HEK293 (cell line): ENCODE data around the gene ARMC7.

Experiments
- BCL11B ChIP-seq: fragments of 450-650 bp; formaldehyde crosslinking; IDR thresholded peaks from 2 replicates; pipeline ENCODE4 v1.5.1; 2016; ENCODE audit warnings: low read depth, missing biosample characterization, missing genetic modification characterization
- GLIS2 ChIP-seq: fragments of 450-650 bp; formaldehyde crosslinking; IDR thresholded peaks from 2 replicates; pipeline ENCODE4 v1.5.1; 2016; ENCODE audit warnings: missing biosample characterization, missing genetic modification characterization
- KLF1 ChIP-seq: fragments of 450-650 bp; formaldehyde crosslinking; IDR thresholded peaks from 2 replicates; pipeline ENCODE4 v1.5.1; 2016; ENCODE audit warnings: missing biosample characterization, missing genetic modification characterization
- PRDM1 ChIP-seq: fragments of 450-650 bp; formaldehyde crosslinking; IDR thresholded peaks from 2 replicates; pipeline ENCODE4; 2016; ENCODE audit warnings: missing biosample characterization, missing genetic modification characterization
- WT1 ChIP-seq: fragments of 450-650 bp; formaldehyde crosslinking; IDR thresholded peaks from 2 replicates; pipeline ENCODE4 v1.5.1; 2016; ENCODE audit warnings: missing biosample characterization, missing genetic modification characterization
- ZBTB20 ChIP-seq: fragments of 450-650 bp; formaldehyde crosslinking; IDR thresholded peaks from 2 replicates; pipeline ENCODE4 v1.5.1; 2016; ENCODE audit warnings: missing biosample characterization, missing genetic modification characterization
- ZBTB7A ChIP-seq: fragments of 450-650 bp; formaldehyde crosslinking; IDR thresholded peaks from 2 replicates; pipeline ENCODE4 v1.5.1; 2016; ENCODE audit warnings: low read depth, missing biosample characterization, missing genetic modification characterization
- ZEB2 ChIP-seq: fragments of 450-650 bp; formaldehyde crosslinking; IDR thresholded peaks from 2 replicates; pipeline ENCODE4 v1.5.1; 2016; ENCODE audit warnings: missing biosample characterization, missing genetic modification characterization
- ZFP3 ChIP-seq: fragments of 450-650 bp; formaldehyde crosslinking; IDR thresholded peaks from 2 replicates; pipeline ENCODE4 v1.5.1; 2016; ENCODE audit warnings: low read depth, missing biosample characterization, missing genetic modification characterization
- ZFP69B ChIP-seq: fragments of 450-650 bp; formaldehyde crosslinking; IDR thresholded peaks from 2 replicates; pipeline ENCODE4 v1.5.1; 2016; ENCODE audit warnings: missing biosample characterization, missing genetic modification characterization
- ZNF211 ChIP-seq: fragments of 450-650 bp; formaldehyde crosslinking; IDR thresholded peaks from 2 replicates; pipeline ENCODE4 v1.5.1; 2016; ENCODE audit warnings: low read depth, missing biosample characterization, missing genetic modification characterization
- ZNF214 ChIP-seq: fragments of 450-650 bp; formaldehyde crosslinking; IDR thresholded peaks from 2 replicates; pipeline ENCODE4 v1.5.1; 2017; ENCODE audit warnings: missing biosample characterization, mild to moderate bottlenecking, missing genetic modification characterization, borderline replicate concordance
- ZNF239 ChIP-seq: fragments of 450-650 bp; formaldehyde crosslinking; IDR thresholded peaks from 2 replicates; pipeline ENCODE4 v1.5.1; 2016; ENCODE audit warnings: missing biosample characterization, missing genetic modification characterization
- ZNF324 ChIP-seq: fragments of 450-650 bp; formaldehyde crosslinking; IDR thresholded peaks from 2 replicates; pipeline ENCODE4 v1.5.1; 2016; ENCODE audit warnings: missing biosample characterization, missing genetic modification characterization
- ZNF341 ChIP-seq: fragments of 450-650 bp; formaldehyde crosslinking; IDR thresholded peaks from 2 replicates; pipeline ENCODE4; 2016; ENCODE audit warnings: low read depth, missing biosample characterization, missing genetic modification characterization
- ZNF404 ChIP-seq: fragments of 450-650 bp; formaldehyde crosslinking; IDR thresholded peaks from 2 replicates; pipeline ENCODE4 v1.5.1; 2017; ENCODE audit warnings: missing biosample characterization, missing genetic modification characterization
- ZNF473 ChIP-seq: fragments of 450-650 bp; formaldehyde crosslinking; IDR thresholded peaks from 2 replicates; pipeline ENCODE4 v1.5.1; 2017; ENCODE audit warnings: missing biosample characterization, missing genetic modification characterization
- ZNF510 ChIP-seq: fragments of 450-650 bp; formaldehyde crosslinking; IDR thresholded peaks from 2 replicates; pipeline ENCODE4 v1.5.1; 2018; ENCODE audit warnings: mild to moderate bottlenecking, missing genetic modification characterization, missing biosample characterization; ENCODE audit not compliant: insufficient replicate concordance
- ZNF555 ChIP-seq: fragments of 450-650 bp; formaldehyde crosslinking; conservative IDR thresholded peaks from 2 replicates; pipeline ENCODE4 v1.5.1; 2017; ENCODE audit warnings: missing biosample characterization, mild to moderate bottlenecking, missing genetic modification characterization, inconsistent platforms
- ZNF561 ChIP-seq: fragments of 450-650 bp; IDR thresholded peaks from 2 replicates; pipeline ENCODE4 v1.5.1; 2018; ENCODE audit warnings: missing biosample characterization, missing genetic modification characterization, borderline replicate concordance
- ZNF624 ChIP-seq: fragments of 450-650 bp; formaldehyde crosslinking; IDR thresholded peaks from 2 replicates; pipeline ENCODE4 v1.5.1; 2017; ENCODE audit warnings: missing biosample characterization, missing genetic modification characterization
- ZNF654 ChIP-seq: fragments of 450-650 bp; formaldehyde crosslinking; IDR thresholded peaks from 2 replicates; pipeline ENCODE4 v1.5.1; 2016; ENCODE audit warnings: low read depth, missing biosample characterization, missing genetic modification characterization
- ZNF664 ChIP-seq: fragments of 450-650 bp; formaldehyde crosslinking; IDR thresholded peaks from 2 replicates; pipeline ENCODE4 v1.5.1; 2016; ENCODE audit warnings: missing biosample characterization, missing genetic modification characterization
- ZNF677 ChIP-seq: fragments of 450-650 bp; IDR thresholded peaks from 2 replicates; pipeline ENCODE4 v1.5.0; 2018; ENCODE audit warnings: missing biosample characterization, mild to moderate bottlenecking, missing genetic modification characterization, moderate library complexity
- ZNF701 ChIP-seq: fragments of 450-650 bp; formaldehyde crosslinking; IDR thresholded peaks from 2 replicates; pipeline ENCODE4 v1.5.1; 2016; ENCODE audit warnings: missing biosample characterization, missing genetic modification characterization
- ZNF747 ChIP-seq: fragments of 450-650 bp; formaldehyde crosslinking; IDR thresholded peaks from 2 replicates; pipeline ENCODE4 v1.5.1; 2016; ENCODE audit warnings: missing biosample characterization, missing genetic modification characterization
- ZSCAN30 ChIP-seq: fragments of 450-650 bp; IDR thresholded peaks from 2 replicates; pipeline ENCODE4 v1.5.1; 2018; ENCODE audit warnings: missing biosample characterization, mild to moderate bottlenecking, missing genetic modification characterization, moderate library complexity
- TF ChIP-seq, protein P1 (sequence below): fragments of 450-650 bp; formaldehyde crosslinking; IDR thresholded peaks from 2 replicates; pipeline ENCODE4 v1.5.1; 2016; ENCODE audit warnings: missing biosample characterization, missing genetic modification characterization
- TF ChIP-seq, protein P2 (sequence below): fragments of 450-650 bp; formaldehyde crosslinking; optimal IDR thresholded peaks from 2 replicates; pipeline ENCODE3; 2016; ENCODE audit warnings: missing biosample characterization, mild to moderate bottlenecking, missing genetic modification characterization
- TF ChIP-seq, protein P3 (sequence below): fragments of 450-650 bp; formaldehyde crosslinking; IDR thresholded peaks from 2 replicates; pipeline ENCODE4 v1.5.1; 2016; ENCODE audit warnings: missing biosample characterization, missing genetic modification characterization
- TF ChIP-seq, protein P4 (sequence below): fragments of 450-650 bp; formaldehyde crosslinking; IDR thresholded peaks from 2 replicates; pipeline ENCODE4 v1.5.1; 2016; ENCODE audit warnings: missing biosample characterization, missing genetic modification characterization
- TF ChIP-seq, protein P5 (sequence below): fragments of 450-650 bp; formaldehyde crosslinking; IDR thresholded peaks from 2 replicates; pipeline ENCODE4 v1.5.1; 2017; ENCODE audit warnings: missing biosample characterization, missing genetic modification characterization

Gene ARMC7

DNA sequence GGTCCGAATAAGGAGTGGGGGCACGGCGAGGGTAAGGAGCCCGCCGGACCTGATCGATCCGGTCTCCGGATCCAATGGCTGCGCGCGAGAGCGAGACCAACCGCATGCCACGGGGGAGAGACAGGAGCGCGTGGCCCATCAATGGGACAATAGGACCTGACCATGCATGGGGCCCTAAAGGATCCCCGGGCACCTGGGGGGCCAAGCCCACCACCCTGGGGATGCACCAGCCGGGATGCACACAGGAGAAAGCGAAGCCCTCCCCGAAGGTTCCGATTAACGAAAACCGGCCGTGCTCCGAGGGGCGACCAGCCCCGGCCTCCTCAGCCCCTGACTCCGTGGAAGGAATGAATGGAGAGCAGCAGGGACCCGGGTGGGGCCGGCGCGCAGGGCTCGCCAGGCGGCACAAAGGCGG lies 44.0 kb downstream of the ARMC7 start (continued):
- TF ChIP-seq ZSCAN30 (no peak), GLIS2 (tag by site-specific recombination) (peak; percentile 89), PRDM1 (tag by site-specific recombination) (no peak), ZNF404 (tag by site-specific recombination) (no peak), ZEB2 (peak; percentile 36; the same call in 1 of the 2 replicates), ZFP69B (tag by site-specific recombination) (no peak), WT1 (no peak), ZNF555 (tag by site-specific recombination) (no peak), ZBTB7A (tag by site-specific recombination) (peak; percentile 85), ZNF561 (tag by site-specific recombination) (peak; percentile 20; the same call in 1 of the 2 replicates), ZNF211 (tag by site-specific recombination) (no peak), BCL11B (tag by site-specific recombination) (peak; percentile 75; the same call in 1 of the 2 replicates), ZNF664 (tag by site-specific recombination) (no peak), ZNF747 (tag by site-specific recombination) (no peak; the same call in 1 of the 2 replicates), ZNF239 (tag by site-specific recombination) (no peak), KLF1 (no peak), ZNF341 (tag by site-specific recombination) (no peak), ZNF677 (tag by site-specific recombination) (no peak), ZBTB20 (tag by site-specific recombination) (peak; percentile 80), ZNF701 (tag by site-specific recombination) (no peak), ZNF473 (tag by site-specific recombination) (no peak), ZNF624 (no peak), ZNF510 (tag by site-specific recombination) (no peak), ZNF654 (tag by site-specific recombination) (no peak), ZNF324 (tag by site-specific recombination) (no peak), ZFP3 (tag by site-specific recombination) (no peak), ZNF214 (tag by site-specific recombination) (no peak)
- TF ChIP-seq, protein P1, sequence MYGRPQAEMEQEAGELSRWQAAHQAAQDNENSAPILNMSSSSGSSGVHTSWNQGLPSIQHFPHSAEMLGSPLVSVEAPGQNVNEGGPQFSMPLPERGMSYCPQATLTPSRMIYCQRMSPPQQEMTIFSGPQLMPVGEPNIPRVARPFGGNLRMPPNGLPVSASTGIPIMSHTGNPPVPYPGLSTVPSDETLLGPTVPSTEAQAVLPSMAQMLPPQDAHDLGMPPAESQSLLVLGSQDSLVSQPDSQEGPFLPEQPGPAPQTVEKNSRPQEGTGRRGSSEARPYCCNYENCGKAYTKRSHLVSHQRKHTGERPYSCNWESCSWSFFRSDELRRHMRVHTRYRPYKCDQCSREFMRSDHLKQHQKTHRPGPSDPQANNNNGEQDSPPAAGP (tag by site-specific recombination): 0 out of 2 replicates have a peak, but pooled peaks have one; percentile 15
- TF ChIP-seq, protein P2, sequence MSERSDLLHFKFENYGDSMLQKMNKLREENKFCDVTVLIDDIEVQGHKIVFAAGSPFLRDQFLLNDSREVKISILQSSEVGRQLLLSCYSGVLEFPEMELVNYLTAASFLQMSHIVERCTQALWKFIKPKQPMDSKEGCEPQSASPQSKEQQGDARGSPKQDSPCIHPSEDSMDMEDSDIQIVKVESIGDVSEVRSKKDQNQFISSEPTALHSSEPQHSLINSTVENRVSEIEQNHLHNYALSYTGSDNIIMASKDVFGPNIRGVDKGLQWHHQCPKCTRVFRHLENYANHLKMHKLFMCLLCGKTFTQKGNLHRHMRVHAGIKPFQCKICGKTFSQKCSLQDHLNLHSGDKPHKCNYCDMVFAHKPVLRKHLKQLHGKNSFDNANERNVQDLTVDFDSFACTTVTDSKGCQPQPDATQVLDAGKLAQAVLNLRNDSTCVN: peak; percentile 68
- TF ChIP-seq, protein P3, sequence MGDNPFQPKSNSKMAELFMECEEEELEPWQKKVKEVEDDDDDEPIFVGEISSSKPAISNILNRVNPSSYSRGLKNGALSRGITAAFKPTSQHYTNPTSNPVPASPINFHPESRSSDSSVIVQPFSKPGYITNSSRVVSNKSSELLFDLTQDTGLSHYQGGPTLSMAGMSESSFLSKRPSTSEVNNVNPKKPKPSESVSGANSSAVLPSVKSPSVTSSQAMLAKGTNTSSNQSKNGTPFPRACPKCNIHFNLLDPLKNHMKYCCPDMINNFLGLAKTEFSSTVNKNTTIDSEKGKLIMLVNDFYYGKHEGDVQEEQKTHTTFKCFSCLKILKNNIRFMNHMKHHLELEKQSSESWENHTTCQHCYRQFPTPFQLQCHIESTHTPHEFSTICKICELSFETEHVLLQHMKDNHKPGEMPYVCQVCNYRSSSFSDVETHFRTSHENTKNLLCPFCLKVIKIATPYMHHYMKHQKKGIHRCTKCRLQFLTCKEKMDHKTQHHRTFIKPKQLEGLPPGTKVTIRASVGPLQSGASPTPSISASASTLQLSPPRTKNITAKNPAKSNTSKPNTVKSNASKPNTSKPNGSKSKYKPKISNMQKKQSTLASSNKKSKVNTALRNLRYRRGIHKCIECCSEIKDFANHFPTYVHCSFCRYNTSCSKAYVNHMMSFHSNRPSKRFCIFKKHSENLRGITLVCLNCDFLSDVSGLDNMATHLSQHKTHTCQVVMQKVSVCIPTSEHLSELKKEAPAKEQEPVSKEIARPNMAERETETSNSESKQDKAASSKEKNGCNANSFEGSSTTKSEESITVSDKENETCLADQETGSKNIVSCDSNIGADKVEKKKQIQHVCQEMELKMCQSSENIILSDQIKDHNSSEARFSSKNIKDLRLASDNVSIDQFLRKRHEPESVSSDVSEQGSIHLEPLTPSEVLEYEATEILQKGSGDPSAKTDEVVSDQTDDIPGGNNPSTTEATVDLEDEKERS (tag by site-specific recombination): no peak
- TF ChIP-seq, protein P4, sequence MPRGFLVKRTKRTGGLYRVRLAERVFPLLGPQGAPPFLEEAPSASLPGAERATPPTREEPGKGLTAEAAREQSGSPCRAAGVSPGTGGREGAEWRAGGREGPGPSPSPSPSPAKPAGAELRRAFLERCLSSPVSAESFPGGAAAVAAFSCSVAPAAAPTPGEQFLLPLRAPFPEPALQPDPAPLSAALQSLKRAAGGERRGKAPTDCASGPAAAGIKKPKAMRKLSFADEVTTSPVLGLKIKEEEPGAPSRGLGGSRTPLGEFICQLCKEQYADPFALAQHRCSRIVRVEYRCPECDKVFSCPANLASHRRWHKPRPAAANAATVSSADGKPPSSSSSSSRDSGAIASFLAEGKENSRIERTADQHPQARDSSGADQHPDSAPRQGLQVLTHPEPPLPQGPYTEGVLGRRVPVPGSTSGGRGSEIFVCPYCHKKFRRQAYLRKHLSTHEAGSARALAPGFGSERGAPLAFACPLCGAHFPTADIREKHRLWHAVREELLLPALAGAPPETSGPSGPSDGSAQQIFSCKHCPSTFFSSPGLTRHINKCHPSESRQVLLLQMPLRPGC (tag by site-specific recombination): no peak
- TF ChIP-seq, protein P5, sequence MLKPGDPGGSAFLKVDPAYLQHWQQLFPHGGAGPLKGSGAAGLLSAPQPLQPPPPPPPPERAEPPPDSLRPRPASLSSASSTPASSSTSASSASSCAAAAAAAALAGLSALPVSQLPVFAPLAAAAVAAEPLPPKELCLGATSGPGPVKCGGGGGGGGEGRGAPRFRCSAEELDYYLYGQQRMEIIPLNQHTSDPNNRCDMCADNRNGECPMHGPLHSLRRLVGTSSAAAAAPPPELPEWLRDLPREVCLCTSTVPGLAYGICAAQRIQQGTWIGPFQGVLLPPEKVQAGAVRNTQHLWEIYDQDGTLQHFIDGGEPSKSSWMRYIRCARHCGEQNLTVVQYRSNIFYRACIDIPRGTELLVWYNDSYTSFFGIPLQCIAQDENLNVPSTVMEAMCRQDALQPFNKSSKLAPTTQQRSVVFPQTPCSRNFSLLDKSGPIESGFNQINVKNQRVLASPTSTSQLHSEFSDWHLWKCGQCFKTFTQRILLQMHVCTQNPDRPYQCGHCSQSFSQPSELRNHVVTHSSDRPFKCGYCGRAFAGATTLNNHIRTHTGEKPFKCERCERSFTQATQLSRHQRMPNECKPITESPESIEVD: no peak
